ENCODE results near the gene CCND2. TPM values are rescaled to one million over a fixed set of nuclear protein-coding genes. Genes with fewer than 3 reads are reported as not detected.
A peak's percentile ranks its signal among the peaks of the same experiment; 100 is the strongest.

Gene CCND2
- total RNA-seq, 4 donors from 2014 or later = 84.1 to 124 (median 89.7) TPM

DNA sequence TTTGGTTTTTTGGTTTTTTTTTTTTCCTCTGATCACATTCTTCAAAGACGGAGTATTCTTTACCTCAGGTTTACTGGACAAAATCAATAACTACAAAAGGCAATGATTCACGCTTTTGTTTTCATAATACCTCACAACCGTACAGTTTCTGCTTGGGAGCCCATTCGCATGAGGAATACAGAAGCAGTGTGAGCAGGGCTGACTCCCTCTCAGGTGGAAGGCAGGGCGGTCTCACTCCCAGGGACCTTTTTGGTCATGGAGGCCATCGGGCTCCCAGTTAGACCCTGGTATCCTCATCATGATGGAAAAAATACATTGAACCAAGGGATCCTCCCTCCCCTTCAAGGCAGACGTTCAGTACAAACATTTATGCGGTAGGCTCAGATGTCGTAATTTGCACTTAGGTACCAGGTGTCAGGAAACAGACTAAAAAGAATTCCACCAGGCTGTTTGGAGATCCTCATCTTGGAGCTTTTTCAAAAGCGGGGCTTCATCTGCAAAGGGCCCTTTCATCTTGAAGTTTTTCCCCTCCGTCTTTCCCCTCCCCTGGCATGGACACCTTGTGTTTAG lies 28.5 kb downstream of the CCND2 start:
- no peak for TF ChIP-seq POLR2A (IDR thresholded peaks at IDR 0.05)
- TF ChIP-seq EP300 (IDR thresholded peaks at IDR 0.05) = no peak
- TF ChIP-seq, protein P1, sequence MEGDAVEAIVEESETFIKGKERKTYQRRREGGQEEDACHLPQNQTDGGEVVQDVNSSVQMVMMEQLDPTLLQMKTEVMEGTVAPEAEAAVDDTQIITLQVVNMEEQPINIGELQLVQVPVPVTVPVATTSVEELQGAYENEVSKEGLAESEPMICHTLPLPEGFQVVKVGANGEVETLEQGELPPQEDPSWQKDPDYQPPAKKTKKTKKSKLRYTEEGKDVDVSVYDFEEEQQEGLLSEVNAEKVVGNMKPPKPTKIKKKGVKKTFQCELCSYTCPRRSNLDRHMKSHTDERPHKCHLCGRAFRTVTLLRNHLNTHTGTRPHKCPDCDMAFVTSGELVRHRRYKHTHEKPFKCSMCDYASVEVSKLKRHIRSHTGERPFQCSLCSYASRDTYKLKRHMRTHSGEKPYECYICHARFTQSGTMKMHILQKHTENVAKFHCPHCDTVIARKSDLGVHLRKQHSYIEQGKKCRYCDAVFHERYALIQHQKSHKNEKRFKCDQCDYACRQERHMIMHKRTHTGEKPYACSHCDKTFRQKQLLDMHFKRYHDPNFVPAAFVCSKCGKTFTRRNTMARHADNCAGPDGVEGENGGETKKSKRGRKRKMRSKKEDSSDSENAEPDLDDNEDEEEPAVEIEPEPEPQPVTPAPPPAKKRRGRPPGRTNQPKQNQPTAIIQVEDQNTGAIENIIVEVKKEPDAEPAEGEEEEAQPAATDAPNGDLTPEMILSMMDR (IDR thresholded peaks at IDR 0.05) = no peak
- Histone ChIP-seq H3K4me1 (peaks cover 0 to 23% (median 0%) of the 10 kb centered on the region in 4 donors), H3K36me3 (peaks cover 0 to 79% (median 0%) of the 10 kb centered on the region in 3 donors), H3K27ac (no peak overlapping the region), H3K27me3 (no peaks in the 10 kb centered on the region), H3K4me3 (no peak overlapping the region), H3K9me3 (no peaks in the 10 kb centered on the region)
- 86 to 89% methylated on average over 11 of the region's 11 CpGs for WGBS, 2 donors
- DNase-seq (ENCODE audit: low spot score in 2 of 2) = no peak

DNA sequence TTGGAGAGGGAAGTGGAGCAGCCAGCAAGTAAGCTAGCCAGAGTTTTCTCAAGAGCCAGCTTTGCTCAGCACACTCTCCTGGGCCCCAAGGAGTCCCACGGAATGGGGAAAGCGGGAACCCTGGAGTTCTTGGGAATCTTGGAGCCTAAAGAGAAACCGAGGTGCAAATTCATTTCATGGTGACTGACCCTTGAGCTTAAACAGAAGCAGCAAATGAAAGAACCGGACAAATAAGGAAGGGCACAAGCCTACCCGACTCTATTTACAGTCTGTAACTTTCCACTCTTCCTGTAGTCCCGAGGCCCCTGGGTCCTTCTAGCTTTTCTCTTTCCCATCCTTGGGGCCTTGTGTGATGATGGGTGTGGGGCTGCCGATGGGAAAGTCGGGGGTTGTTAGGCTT lies 29.3 kb downstream of the CCND2 start:
- Histone ChIP-seq H3K4me1 (peaks cover 0 to 31% (median 2%) of the 10 kb centered on the region in 4 donors), H3K36me3 (peaks cover 0 to 74% (median 0%) of the 10 kb centered on the region in 3 donors), H3K27me3 (no peaks in the 10 kb centered on the region), H3K27ac (peak overlapping the region in 1 of 4 donors; percentile 5), H3K4me3 (no peak overlapping the region), H3K9me3 (no peaks in the 10 kb centered on the region)
- TF ChIP-seq, protein P1 (IDR thresholded peaks at IDR 0.05) = no peak
- TF ChIP-seq POLR2A (IDR thresholded peaks at IDR 0.05) (no peak), EP300 (IDR thresholded peaks at IDR 0.05) (no peak)
- WGBS, 2 donors = 74 to 79% methylated on average over 8 of the region's 8 CpGs
- no peak for DNase-seq (ENCODE audit: low spot score in 2 of 2)

DNA sequence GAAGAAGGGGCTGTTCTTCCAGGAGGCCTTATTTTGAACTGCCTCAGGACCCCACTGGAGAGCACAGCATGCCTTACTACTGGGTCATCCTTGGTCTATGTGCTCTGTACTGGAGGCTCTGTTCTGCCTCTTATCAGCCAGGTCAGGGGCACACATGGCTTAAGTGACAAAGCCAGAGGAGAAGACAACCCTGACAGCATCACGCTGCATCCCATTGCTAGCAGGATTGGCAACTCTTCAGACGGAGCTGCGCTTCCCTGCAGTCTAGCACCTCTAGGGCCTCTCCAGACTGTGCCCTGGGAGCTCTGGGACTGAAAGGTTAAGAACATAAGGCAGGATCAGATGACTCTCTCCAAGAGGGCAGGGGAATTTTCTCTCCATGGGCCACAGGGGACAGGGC lies 30.2 kb downstream of the CCND2 start:
- H3K27ac ChIP-seq = no peak overlapping the region
- H3K9me3 ChIP-seq = no peaks in the 10 kb centered on the region
- H3K27me3 ChIP-seq = no peaks in the 10 kb centered on the region
- DNase-seq (ENCODE audit: low spot score in 2 of 2) = no peak
- 37 to 78% methylated on average over 3 of the region's 3 CpGs for WGBS, 2 donors
- no peak overlapping the region for H3K4me3 ChIP-seq
- TF ChIP-seq POLR2A (IDR thresholded peaks at IDR 0.05) (no peak), EP300 (IDR thresholded peaks at IDR 0.05) (no peak)
- TF ChIP-seq, protein P1 (IDR thresholded peaks at IDR 0.05) = no peak
- H3K4me1 ChIP-seq = peaks cover 0 to 35% (median 6%) of the 10 kb centered on the region in 4 donors
- H3K36me3 ChIP-seq = peaks cover 0 to 69% (median 0%) of the 10 kb centered on the region in 3 donors

DNA sequence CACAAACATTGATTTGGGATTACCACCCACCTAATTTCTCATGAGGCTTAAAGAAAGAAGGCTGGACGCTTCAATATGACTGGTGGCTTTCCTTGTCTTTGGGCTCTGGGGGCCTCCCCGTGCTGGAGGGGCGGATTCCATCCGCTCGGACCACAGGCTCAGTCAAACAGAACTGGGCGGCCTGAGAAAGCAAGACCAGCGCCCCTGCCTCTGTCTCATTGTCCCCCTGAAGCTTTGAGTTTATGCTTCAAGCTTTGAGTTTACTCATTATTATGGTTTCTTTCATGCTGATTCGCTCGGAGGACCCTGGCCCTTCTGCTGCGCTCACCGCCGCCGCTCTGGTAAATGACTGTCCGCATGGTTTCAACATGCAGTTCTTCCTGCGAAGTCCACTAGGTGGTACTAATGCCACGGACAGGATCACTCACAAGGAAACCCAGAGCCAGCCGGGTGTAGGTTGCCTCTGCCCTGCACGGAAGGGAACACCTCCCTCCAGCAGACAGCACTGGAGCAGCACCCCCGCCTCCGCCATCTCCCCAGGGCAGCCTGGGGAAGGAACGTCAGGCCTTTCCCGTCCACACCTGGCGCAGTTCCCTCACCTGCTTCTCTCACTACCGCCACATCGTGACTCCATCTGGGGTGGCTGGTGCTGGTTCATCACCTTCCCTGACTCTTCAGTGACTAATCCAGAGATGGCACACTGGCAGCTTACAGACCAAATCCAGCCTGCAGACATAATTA lies 34.2 kb downstream of the CCND2 start:
- peak; percentile 43 to 59 for DNase-seq (ENCODE audit: low spot score in 2 of 2)
- Histone ChIP-seq H3K4me3 (no peak overlapping the region), H3K27ac (peak overlapping the region in 2 of 4 donors; percentile 25 to 42), H3K27me3 (no peaks in the 10 kb centered on the region), H3K36me3 (peaks cover 0 to 35% (median 0%) of the 10 kb centered on the region in 3 donors), H3K9me3 (no peaks in the 10 kb centered on the region), H3K4me1 (peaks cover 0 to 35% (median 6%) of the 10 kb centered on the region in 4 donors)
- WGBS, 2 donors = 22 to 23% methylated on average over 15 to 25 of the region's 25 CpGs
- no peak for TF ChIP-seq EP300 (IDR thresholded peaks at IDR 0.05)
- TF ChIP-seq, protein P1 (IDR thresholded peaks at IDR 0.05) = peak; percentile 48 to 82 (median 69)
- TF ChIP-seq POLR2A (IDR thresholded peaks at IDR 0.05) = no peak

DNA sequence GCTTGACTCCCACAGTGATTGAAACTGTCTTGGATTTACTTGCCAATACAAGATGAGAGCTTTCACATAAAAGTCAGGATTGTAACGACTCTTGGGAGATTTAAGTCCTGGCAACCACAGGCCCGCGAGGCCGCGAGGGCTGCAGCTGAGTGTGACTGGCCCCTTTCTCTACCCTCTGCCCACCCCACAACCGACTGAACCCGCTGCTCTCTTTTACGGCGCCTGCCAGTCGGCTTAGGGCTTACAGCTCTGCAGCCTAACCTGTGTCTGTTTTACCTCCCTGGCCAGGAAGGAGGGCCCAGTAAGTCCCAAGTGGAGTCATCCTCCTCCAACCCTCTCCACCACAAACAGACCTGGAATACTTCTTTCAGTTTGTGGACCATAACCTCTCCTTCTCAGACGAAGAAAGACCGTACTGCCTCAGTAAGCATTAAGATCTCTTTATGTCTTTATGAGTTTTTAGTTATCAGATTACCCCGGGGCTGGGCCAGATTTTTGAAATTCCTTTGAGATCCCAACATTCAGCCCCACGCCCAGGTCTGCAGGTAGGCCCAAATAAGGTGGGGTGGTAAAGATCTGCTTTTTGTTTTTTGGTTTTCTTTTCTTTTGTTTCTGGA lies 34.9 kb downstream of the CCND2 start:
- DNase-seq (ENCODE audit: low spot score in 2 of 2) = no peak
- Histone ChIP-seq H3K4me3 (no peak overlapping the region), H3K36me3 (peaks cover 0 to 28% (median 0%) of the 10 kb centered on the region in 3 donors), H3K4me1 (peaks cover 0 to 34% (median 6%) of the 10 kb centered on the region in 4 donors), H3K27me3 (no peaks in the 10 kb centered on the region), H3K9me3 (no peaks in the 10 kb centered on the region), H3K27ac (no peak overlapping the region)
- TF ChIP-seq, protein P1 (IDR thresholded peaks at IDR 0.05) = no peak
- TF ChIP-seq EP300 (IDR thresholded peaks at IDR 0.05) (no peak), POLR2A (IDR thresholded peaks at IDR 0.05) (no peak)
- 69 to 88% methylated on average over 14 of the region's 14 CpGs for WGBS, 2 donors
